H1 (cell line): ENCODE measurements around the gene ICAM5. TPM values are rescaled to one million over a fixed set of nuclear protein-coding genes. Genes with fewer than 3 reads are reported as not detected.

ENCODE experiments used
- BACH1 ChIP-seq: IDR thresholded peaks from 2 replicates; pipeline ENCODE4 v1.6.1; 2012; ENCODE audit warnings: low read length, improper control_type of control experiment
- CBX5 ChIP-seq: fragments of 300-800, 300-1000 bp; sonication (generic); IDR thresholded peaks from 2 replicates; pipeline ENCODE4 v1.7.1; 2016; ENCODE audit warnings: antibody characterized with exemption, low read length, low read depth
- CHD7 ChIP-seq: fragments of 300-600 bp; sonication (generic); IDR thresholded peaks from 2 replicates; pipeline ENCODE4 v1.7.1; 2012; ENCODE audit warnings: low read length, moderate library complexity, mild to moderate bottlenecking, inconsistent platforms; ENCODE audit not compliant: insufficient replicate concordance
- EZH2 ChIP-seq: fragments of 200-600 bp; sonication (generic); IDR thresholded peaks from 2 replicates; pipeline ENCODE4 v1.7.1; 2012; ENCODE audit warnings: low read depth, mild to moderate bottlenecking, moderate library complexity, low read length, inconsistent platforms; ENCODE audit not compliant: severe bottlenecking
- POLR2A ChIP-seq, 2 experiments: IDR thresholded peaks; 1 replicate in 1 of 2; 2 replicates in 1 of 2; pipeline ENCODE4 v1.6.1; 2011; ENCODE audit warnings: low read depth in 2 of 2, low read length in 2 of 2, mild to moderate bottlenecking in 2 of 2; ENCODE audit errors: control extremely low read depth in 1 of 2
- SP2 ChIP-seq: IDR thresholded peaks from 2 replicates; pipeline ENCODE4 v1.6.1; 2012; ENCODE audit warnings: mild to moderate bottlenecking, low read length, inconsistent platforms
- SRF ChIP-seq: IDR thresholded peaks from 2 replicates; pipeline ENCODE4 v1.6.1; 2011; ENCODE audit warnings: mild to moderate bottlenecking, low read depth, low read length, moderate library complexity
- TAF1 ChIP-seq: IDR thresholded peaks from 2 replicates; pipeline ENCODE4 v1.6.1; 2011; ENCODE audit warnings: mild to moderate bottlenecking, low read depth, low read length
- USF2 ChIP-seq: IDR thresholded peaks from 2 replicates; pipeline ENCODE4 v1.6.1; 2011; ENCODE audit warnings: low read length, improper control_type of control experiment
- polyA plus RNA-seq, 7 experiments: library from polyadenylated mRNA; depleted of rRNA in 3 of 7; stranded (reverse) in 5 of 7; unstranded in 2 of 7; fragments of >200 nt in 5 of 7; fragments of 200-250 nt in 2 of 7; gene quantifications; 1 replicate in 5 of 7; 2 replicates in 1 of 7; 4 replicates in 1 of 7; pipeline versions ENCODE4 v1.2.1 to v1.2.3, GENCODE V29; 2011 to 2013; ENCODE audit warnings: missing spikeins in 2 of 7, mixed read lengths in 2 of 7
- total RNA-seq: library from RNA; stranded (reverse); fragmentation: NEBNext Ultra II Directional; extraction: Animal tissue kit (Norgen Biotek cat#: 25700); gene quantifications from 2 replicates; pipeline ENCODE4 v1.2.1, GENCODE V29; 2021

Gene ICAM5
- total and polyA plus RNA-seq, 2 of the 8 experiments (the other 6 are each of a cell fraction or from before 2014, with no cell fraction given): 3.9 to 4.8 TPM

GRCh38 chr19:10292789-10293636 is 3.3 kb downstream of the ICAM5 start (continued):
- TF ChIP-seq CHD7: no peak
- TF ChIP-seq BACH1: no peak
- no peak for TF ChIP-seq SRF
- TF ChIP-seq POLR2A (IDR thresholded peaks at IDR 0.05; ENCODE audit: control extremely low read depth in 1 of 2, low read depth in 2 of 2, low read length in 2 of 2): no peak
- peak; percentile 24 for TF ChIP-seq EZH2
- TF ChIP-seq USF2: no peak
- TF ChIP-seq TAF1: peak; percentile 33; the same call in 1 of the 2 replicates
- no peak for TF ChIP-seq CBX5
- TF ChIP-seq SP2: no peak
